ENCODE measurements around the gene RCL1. TPM values are rescaled to one million over a fixed set of nuclear protein-coding genes. Genes with fewer than 3 reads are reported as not detected.

Gene RCL1
- polyA plus RNA-seq, 1 experiment, result 5.1 TPM

DNA sequence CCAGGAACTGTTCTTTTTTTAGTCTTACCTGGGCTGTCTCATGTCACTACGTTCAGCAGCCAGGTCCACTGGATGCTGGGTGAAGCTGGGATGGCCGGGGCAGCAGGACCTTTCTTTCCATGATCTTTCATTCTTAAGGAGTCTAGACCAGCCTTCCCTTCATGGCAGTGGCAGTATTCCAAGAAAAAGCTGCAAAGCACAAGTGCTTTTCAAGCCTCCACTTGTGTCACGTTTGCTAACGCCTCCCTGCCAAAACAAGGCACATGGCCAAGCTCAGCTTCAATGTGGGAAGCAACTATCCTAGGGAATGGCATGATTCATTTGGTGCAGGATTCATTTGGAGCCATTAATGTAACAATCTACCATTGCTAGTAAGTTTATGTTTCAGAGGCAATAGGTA is 94.8 kb downstream of the RCL1 start:
- CTCF ChIA-PET, result no interaction called here
- H3K4me3 ChIP-seq (ENCODE audit: low read depth, low read length), result no peak overlapping the region
- peak; percentile 19 for DNase-seq (ENCODE audit: low read depth)
- H3K27me3 ChIP-seq (ENCODE audit: control insufficient read depth, insufficient read depth, low read length), result no peaks in the 10 kb centered on the region
- H3K36me3 ChIP-seq (ENCODE audit: control insufficient read depth, insufficient read depth, low read length), result no peaks in the 10 kb centered on the region
- TF ChIP-seq, protein P1, sequence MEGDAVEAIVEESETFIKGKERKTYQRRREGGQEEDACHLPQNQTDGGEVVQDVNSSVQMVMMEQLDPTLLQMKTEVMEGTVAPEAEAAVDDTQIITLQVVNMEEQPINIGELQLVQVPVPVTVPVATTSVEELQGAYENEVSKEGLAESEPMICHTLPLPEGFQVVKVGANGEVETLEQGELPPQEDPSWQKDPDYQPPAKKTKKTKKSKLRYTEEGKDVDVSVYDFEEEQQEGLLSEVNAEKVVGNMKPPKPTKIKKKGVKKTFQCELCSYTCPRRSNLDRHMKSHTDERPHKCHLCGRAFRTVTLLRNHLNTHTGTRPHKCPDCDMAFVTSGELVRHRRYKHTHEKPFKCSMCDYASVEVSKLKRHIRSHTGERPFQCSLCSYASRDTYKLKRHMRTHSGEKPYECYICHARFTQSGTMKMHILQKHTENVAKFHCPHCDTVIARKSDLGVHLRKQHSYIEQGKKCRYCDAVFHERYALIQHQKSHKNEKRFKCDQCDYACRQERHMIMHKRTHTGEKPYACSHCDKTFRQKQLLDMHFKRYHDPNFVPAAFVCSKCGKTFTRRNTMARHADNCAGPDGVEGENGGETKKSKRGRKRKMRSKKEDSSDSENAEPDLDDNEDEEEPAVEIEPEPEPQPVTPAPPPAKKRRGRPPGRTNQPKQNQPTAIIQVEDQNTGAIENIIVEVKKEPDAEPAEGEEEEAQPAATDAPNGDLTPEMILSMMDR (IDR thresholded peaks at IDR 0.05; ENCODE audit: insufficient read depth, low read depth, low read length), result no peak
- POLR2A ChIA-PET, result interaction anchor here (0.6 kb wide), 1 partner anchor 50 kb away, joined by 4 read pairs; no protein-coding TSS in a partner anchor

DNA sequence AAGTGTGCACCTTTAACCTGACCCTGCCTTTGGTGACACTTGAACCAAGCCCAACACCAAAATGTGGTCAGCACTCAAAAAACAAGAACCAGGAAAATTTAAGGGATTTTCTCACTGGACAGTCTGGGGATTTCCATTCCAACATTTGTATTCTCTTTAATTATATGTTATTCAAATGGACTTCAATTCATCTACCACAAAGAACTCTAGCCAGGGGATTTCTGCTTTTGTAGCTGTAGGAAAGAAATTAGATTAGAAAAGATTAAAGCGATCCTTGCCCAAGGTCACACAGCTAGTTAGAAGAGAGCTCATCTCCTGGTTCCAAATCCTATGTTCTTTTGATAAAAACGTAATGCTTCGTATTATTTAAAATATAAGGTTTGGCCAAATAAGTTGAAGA is 97.5 kb downstream of the RCL1 start:
- CTCF ChIA-PET, result no interaction called here
- TF ChIP-seq, protein P1 (IDR thresholded peaks at IDR 0.05; ENCODE audit: insufficient read depth, low read depth, low read length), result no peak
- no peaks in the 10 kb centered on the region for H3K27me3 ChIP-seq (ENCODE audit: control insufficient read depth, insufficient read depth, low read length)
- H3K36me3 ChIP-seq (ENCODE audit: control insufficient read depth, insufficient read depth, low read length), result no peaks in the 10 kb centered on the region
- no peak for DNase-seq (ENCODE audit: low read depth)
- POLR2A ChIA-PET, result no interaction called here
- no peak overlapping the region for H3K4me3 ChIP-seq (ENCODE audit: low read depth, low read length)

DNA sequence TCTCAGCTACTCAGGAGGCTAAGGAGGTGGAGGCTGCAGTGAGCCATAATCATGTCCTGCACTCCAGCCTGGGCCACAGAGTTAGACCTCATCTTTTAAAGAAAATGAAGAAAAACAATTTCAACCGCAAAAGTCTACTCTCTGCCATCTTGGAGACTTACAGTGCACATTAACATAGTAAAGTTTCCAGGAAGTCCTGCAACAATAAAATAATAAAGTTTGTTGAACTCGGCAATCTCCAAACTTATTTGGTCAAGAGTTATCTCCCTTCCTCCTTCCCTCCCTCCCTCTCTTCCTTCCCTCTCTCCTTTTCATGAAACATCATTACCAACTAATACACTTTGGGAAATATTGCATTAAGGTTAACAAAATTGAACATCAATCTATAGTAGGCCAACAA is 98.2 kb downstream of the RCL1 start:
- CTCF ChIA-PET, result no interaction called here
- POLR2A ChIA-PET, result no interaction called here
- H3K27me3 ChIP-seq (ENCODE audit: control insufficient read depth, insufficient read depth, low read length), result no peaks in the 10 kb centered on the region
- TF ChIP-seq, protein P1 (IDR thresholded peaks at IDR 0.05; ENCODE audit: insufficient read depth, low read depth, low read length), result no peak
- no peaks in the 10 kb centered on the region for H3K36me3 ChIP-seq (ENCODE audit: control insufficient read depth, insufficient read depth, low read length)
- DNase-seq (ENCODE audit: low read depth), result no peak
- no peak overlapping the region for H3K4me3 ChIP-seq (ENCODE audit: low read depth, low read length)

DNA sequence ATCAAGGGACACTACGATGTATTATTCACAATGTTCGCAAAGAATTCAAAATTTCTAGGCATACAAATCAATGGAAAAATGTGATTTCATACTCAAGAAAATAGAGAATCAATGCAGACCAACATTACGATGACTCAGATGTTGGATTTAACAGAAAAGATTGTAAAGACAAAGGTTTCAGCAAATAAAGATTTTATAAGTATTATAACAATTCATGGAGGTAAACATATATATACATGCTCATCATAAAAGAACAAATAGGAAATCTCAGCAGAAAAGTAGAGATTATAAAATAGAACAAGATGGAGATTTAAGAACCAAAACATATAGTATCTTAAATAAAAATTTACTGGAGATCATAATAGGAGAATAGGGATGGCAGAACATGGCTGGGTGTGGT is 98.9 kb downstream of the RCL1 start:
- ChIA-PET POLR2A (no interaction called here), CTCF (interaction anchor here (0.6 kb wide), 1 partner anchor 1199 kb away, joined by 3 read pairs; no protein-coding TSS in a partner anchor)
- no peaks in the 10 kb centered on the region for H3K36me3 ChIP-seq (ENCODE audit: control insufficient read depth, insufficient read depth, low read length)
- H3K4me3 ChIP-seq (ENCODE audit: low read depth, low read length), result no peak overlapping the region
- no peak for DNase-seq (ENCODE audit: low read depth)
- H3K27me3 ChIP-seq (ENCODE audit: control insufficient read depth, insufficient read depth, low read length), result no peaks in the 10 kb centered on the region
- TF ChIP-seq, protein P1 (IDR thresholded peaks at IDR 0.05; ENCODE audit: insufficient read depth, low read depth, low read length), result no peak

DNA sequence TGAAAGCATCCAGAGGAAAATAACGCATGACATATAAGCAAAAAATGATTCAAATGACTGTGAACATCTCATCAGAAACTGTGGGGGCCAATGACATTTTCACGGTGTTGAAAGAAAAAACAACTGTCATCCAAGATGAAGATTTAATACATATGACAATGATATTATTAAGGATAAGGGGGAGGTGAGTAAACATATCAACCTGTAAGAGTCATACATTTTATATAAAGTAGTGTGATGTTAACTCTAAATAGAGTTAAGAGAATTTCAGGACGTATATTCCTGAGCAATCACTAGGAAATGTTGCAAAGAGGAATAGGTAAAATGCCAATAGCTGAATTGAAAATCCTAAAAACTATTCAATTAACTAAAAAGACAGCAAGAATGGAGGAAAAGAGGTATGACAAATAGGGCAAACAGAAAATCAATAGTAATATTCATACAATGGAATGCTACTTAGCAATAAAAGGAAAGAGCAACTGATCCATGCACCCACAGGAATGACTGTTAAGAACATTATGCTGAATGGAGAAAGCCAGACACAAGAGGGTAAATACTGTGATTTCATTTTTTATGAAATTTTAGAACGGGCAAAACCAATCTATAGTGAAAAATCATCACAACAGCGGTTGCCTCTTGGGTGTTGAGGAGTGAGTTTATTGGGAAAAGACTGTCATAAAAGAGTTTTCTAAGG is 99.9 kb downstream of the RCL1 start:
- H3K27me3 ChIP-seq (ENCODE audit: control insufficient read depth, insufficient read depth, low read length), result no peaks in the 10 kb centered on the region

More for the DNA sequence above, 99.9 kb downstream of the RCL1 start:
- CTCF ChIA-PET, result no interaction called here
- POLR2A ChIA-PET, result no interaction called here
- Histone ChIP-seq H3K36me3 (ENCODE audit: control insufficient read depth, insufficient read depth, low read length) (no peaks in the 10 kb centered on the region), H3K4me3 (ENCODE audit: low read depth, low read length) (no peak overlapping the region)
- TF ChIP-seq, protein P1 (IDR thresholded peaks at IDR 0.05; ENCODE audit: insufficient read depth, low read depth, low read length), result no peak
- no peak for DNase-seq (ENCODE audit: low read depth)
